ENCODE results near the gene KLHL25. TPM values are rescaled to one million over a fixed set of nuclear protein-coding genes. Genes with fewer than 3 reads are reported as not detected.
A peak's percentile ranks its signal among the peaks of the same experiment; 100 is the strongest.
"Not testable (repeated sequence)": the region's sequence is repeated elsewhere in the genome, so short reads cannot be mapped to it uniquely, and the experiment has no call there.

Gene KLHL25
- polyA plus RNA-seq, 1 donor: 9.4 TPM

GRCh38 chr15:85804481-85805170 lies 9.9 kb upstream of the KLHL25 start:
- no peak for DNase-seq

GRCh38 chr15:85802617-85803016 lies 7.9 kb upstream of the KLHL25 start:
- DNase-seq: not testable (repeated sequence)

- no peak for DNase-seq
Measured at GRCh38 chr15:85800478-85801123, 5.9 kb upstream of the KLHL25 start.

- not testable (repeated sequence) for DNase-seq
Measured at GRCh38 chr15:85796371-85796770, 1.6 kb upstream of the KLHL25 start.

GRCh38 chr15:85795337-85796305 lies 896 bp upstream of the KLHL25 start:
- DNase-seq: no peak

- DNase-seq: peak; percentile 50
Measured at GRCh38 chr15:85793641-85794597, 806 bp downstream of the KLHL25 start.

- DNase-seq: no peak
Measured at GRCh38 chr15:85792912-85793590, 1.7 kb downstream of the KLHL25 start.

- no peak for DNase-seq
Measured at GRCh38 chr15:85792102-85792731, 2.5 kb downstream of the KLHL25 start.

GRCh38 chr15:85789496-85789875 lies 5.2 kb downstream of the KLHL25 start:
- no peak for DNase-seq

GRCh38 chr15:85788771-85789495 lies 5.8 kb downstream of the KLHL25 start:
- DNase-seq: no peak

- DNase-seq: no peak
Measured at GRCh38 chr15:85786781-85787114, 8.0 kb downstream of the KLHL25 start.

GRCh38 chr15:85785887-85786780 lies 8.6 kb downstream of the KLHL25 start:
- DNase-seq: no peak

GRCh38 chr15:85782064-85782463 lies 12.7 kb downstream of the KLHL25 start:
- no peak for DNase-seq

- no peak for DNase-seq
Measured at GRCh38 chr15:85781099-85781498, 13.6 kb downstream of the KLHL25 start.

GRCh38 chr15:85780225-85780985 lies 14.3 kb downstream of the KLHL25 start:
- no peak for DNase-seq

GRCh38 chr15:85779249-85779648 lies 15.5 kb downstream of the KLHL25 start:
- no peak for DNase-seq

- DNase-seq: no peak
Measured at GRCh38 chr15:85778107-85778776, 16.5 kb downstream of the KLHL25 start.

Measured in hindlimb muscle (tissue), 1 donor.